Fibroblast of the aortic adventitia (primary cell): ENCODE results near the gene TPRG1L. TPM values are rescaled to one million over a fixed set of nuclear protein-coding genes. Genes with fewer than 3 reads are reported as not detected.

Source experiments
- DNase-seq: peaks from one replicate; pipeline ENCODE4 v3.0.0-alpha.2; 2010; ENCODE audit warnings: low read depth
- H3K4me3 ChIP-seq: 2 replicates; pipeline ENCODE4 v1.5.1; 2011; ENCODE audit warnings: low read depth, mild to moderate bottlenecking, control low read depth, low read length, moderate library complexity
- CTCF ChIP-seq: IDR thresholded peaks from 2 replicates; pipeline ENCODE4 v1.5.1; 2011; ENCODE audit warnings: mild to moderate bottlenecking, low read length, control low read depth, inconsistent platforms; ENCODE audit not compliant: insufficient read depth
- total RNA-seq: library from RNA; depleted of rRNA; stranded (reverse); fragments of >200 nt; gene quantifications from 2 replicates; pipeline ENCODE4 v1.2.3, GENCODE V29; 2012; ENCODE audit warnings: low replicate concordance

Gene TPRG1L
- total RNA-seq, 1 donor, result 44.4 TPM

GRCh38 chr1:3594706-3595377 is 30.0 kb upstream of the TPRG1L start:
- TF ChIP-seq CTCF, result no peak
- peak; percentile 47 for DNase-seq
- H3K4me3 ChIP-seq, result no peak overlapping the region

- H3K4me3 ChIP-seq, result no peak overlapping the region
- DNase-seq, result no peak
- no peak for TF ChIP-seq CTCF
Measured at GRCh38 chr1:3595949-3596348, 28.9 kb upstream of the TPRG1L start.

GRCh38 chr1:3596663-3597598 is 27.9 kb upstream of the TPRG1L start:
- TF ChIP-seq CTCF, result no peak

GRCh38 chr1:3597599-3597964 is 27.2 kb upstream of the TPRG1L start:
- DNase-seq, result no peak
- TF ChIP-seq CTCF, result no peak
- H3K4me3 ChIP-seq, result no peak overlapping the region

More at GRCh38 chr1:3596663-3597598, 27.9 kb upstream of the TPRG1L start:
- H3K4me3 ChIP-seq, result no peak overlapping the region
- no peak for DNase-seq

GRCh38 chr1:3598051-3598491 is 26.7 kb upstream of the TPRG1L start:
- peak; percentile 43 for DNase-seq
- TF ChIP-seq CTCF, result no peak
- H3K4me3 ChIP-seq, result no peak overlapping the region

- no peak for DNase-seq
- TF ChIP-seq CTCF, result no peak
- no peak overlapping the region for H3K4me3 ChIP-seq
Measured at GRCh38 chr1:3598522-3599285, 26.1 kb upstream of the TPRG1L start.
